ENCODE measurements around the gene UGT1A7. TPM values are rescaled to one million over a fixed set of nuclear protein-coding genes. Genes with fewer than 3 reads are reported as not detected.

UGT1A7 gene
- total and polyA plus RNA-seq, 9 of the 15 experiments (the other 6 are each of a cell fraction or from before 2014, with no cell fraction given), result not detected

DNA sequence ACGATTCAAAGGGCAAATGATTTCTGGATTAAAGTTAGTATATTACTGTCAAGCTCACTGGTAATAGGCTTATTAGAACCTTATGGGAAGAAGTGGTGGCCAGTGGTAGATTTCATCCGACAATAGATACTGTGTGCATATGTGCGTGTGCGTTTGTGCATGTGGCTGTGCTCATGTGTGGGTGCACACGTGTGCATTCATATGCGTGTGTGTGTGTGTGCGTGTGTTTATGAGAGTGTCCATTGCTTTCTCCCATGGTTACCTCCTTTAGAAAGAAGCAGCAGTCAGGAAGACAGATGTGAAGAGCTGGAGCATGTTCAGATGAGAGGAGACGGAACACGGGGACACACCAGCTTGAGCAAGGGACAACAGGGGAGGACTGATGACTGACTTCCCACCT is 87.6 kb downstream of the UGT1A7 start:
- Histone ChIP-seq H3K4me2 (ENCODE audit: insufficient read depth, low read length) (no peak overlapping the region), H3K79me2 (ENCODE audit: control insufficient read depth, insufficient read depth, low read length) (no peaks in the 10 kb centered on the region), H3K9ac (ENCODE audit: insufficient read depth in 1 of 2, low read depth in 2 of 2, low read length in 2 of 2) (no peak overlapping the region), H2AFZ (ENCODE audit: low read depth, low read length) (no peak overlapping the region), H4K20me1 (replicated peaks; ENCODE audit: control insufficient read depth, insufficient read depth, low read length) (no peaks in the 10 kb centered on the region), H3K9me1 (ENCODE audit: control insufficient read depth, insufficient read depth, low read length) (no peaks in the 10 kb centered on the region), H3K9me3 (replicated peaks; ENCODE audit: control insufficient read depth, insufficient read depth, low read depth, low read length) (no peaks in the 10 kb centered on the region), H3K4me1 (replicated peaks in 1 of 2; ENCODE audit: control insufficient read depth in 2 of 2, insufficient read depth in 2 of 2, low read length in 2 of 2) (no peaks in the 10 kb centered on the region), H3K36me3 (ENCODE audit: control insufficient read depth, insufficient read depth, low read length) (no peaks in the 10 kb centered on the region), H3K4me3 (no peak overlapping the region), H3K27me3 (ENCODE audit: control insufficient read depth in 2 of 2, insufficient read depth in 2 of 2, low read length in 2 of 2) (peaks cover 0 to 13% of the 10 kb centered on the region in 2 experiments; a peak in 3 of 5 replicates), H3K27ac (ENCODE audit: extremely low read depth, low read depth, low read length) (no peak overlapping the region)
- no peak for DNase-seq (ENCODE audit: extremely low read depth in 1 of 4, low spot score in 3 of 4)
- no peak for ATAC-seq
- no TSS peak for BruUV-seq (replicated peaks)
- ChIA-PET POLR2A (interaction anchor here (1.0 to 1.3 kb wide), 2 partner anchors 11 to 42 kb away, joined by 4 to 5 read pairs; no protein-coding TSS in a partner anchor), CTCF (ENCODE audit: low intra/inter-chr PET ratio) (no interaction called here)
- no peak for FAIRE-seq
- no peak for TF ChIP-seq SIRT6 (IDR thresholded peaks at IDR 0.05; ENCODE audit: low read depth, low read length)
- intact Hi-C loops (cut with micrococcal nuclease), result no loop called here
- WGBS (ENCODE audit: insufficient coverage, low coverage, missing lambda C conversion rate), result 2% methylated on average over 9 of the region's 9 CpGs
- in situ Hi-C loops (cut with MboI), result no loop called here

DNA sequence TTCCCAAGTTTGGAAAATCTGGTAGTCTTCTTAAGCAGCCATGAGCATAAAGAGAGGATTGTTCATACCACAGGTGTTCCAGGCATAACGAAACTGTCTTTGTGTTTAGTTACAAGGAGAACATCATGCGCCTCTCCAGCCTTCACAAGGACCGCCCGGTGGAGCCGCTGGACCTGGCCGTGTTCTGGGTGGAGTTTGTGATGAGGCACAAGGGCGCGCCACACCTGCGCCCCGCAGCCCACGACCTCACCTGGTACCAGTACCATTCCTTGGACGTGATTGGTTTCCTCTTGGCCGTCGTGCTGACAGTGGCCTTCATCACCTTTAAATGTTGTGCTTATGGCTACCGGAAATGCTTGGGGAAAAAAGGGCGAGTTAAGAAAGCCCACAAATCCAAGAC is 90.5 kb downstream of the UGT1A7 start:
- H3K4me1 ChIP-seq (replicated peaks in 1 of 2; ENCODE audit: control insufficient read depth in 2 of 2, insufficient read depth in 2 of 2, low read length in 2 of 2), result no peaks in the 10 kb centered on the region
- FAIRE-seq, result no peak
- H3K27ac ChIP-seq (ENCODE audit: extremely low read depth, low read depth, low read length), result no peak overlapping the region
- in situ Hi-C loops (cut with MboI), result no loop called here
- H3K9ac ChIP-seq (ENCODE audit: insufficient read depth in 1 of 2, low read depth in 2 of 2, low read length in 2 of 2), result no peak overlapping the region
- no TSS peak for BruUV-seq (replicated peaks)
- POLR2A ChIA-PET, result no interaction called here
- H3K36me3 ChIP-seq (ENCODE audit: control insufficient read depth, insufficient read depth, low read length), result no peaks in the 10 kb centered on the region
- CTCF ChIA-PET (ENCODE audit: low intra/inter-chr PET ratio), result no interaction called here
- H3K4me3 ChIP-seq, result no peak overlapping the region
- no peaks in the 10 kb centered on the region for H3K9me3 ChIP-seq (replicated peaks; ENCODE audit: control insufficient read depth, insufficient read depth, low read depth, low read length)
- H4K20me1 ChIP-seq (replicated peaks; ENCODE audit: control insufficient read depth, insufficient read depth, low read length), result no peaks in the 10 kb centered on the region
- no peak overlapping the region for H3K4me2 ChIP-seq (ENCODE audit: insufficient read depth, low read length)
- intact Hi-C loops (cut with micrococcal nuclease), result no loop called here
- no peak overlapping the region for H2AFZ ChIP-seq (ENCODE audit: low read depth, low read length)
- peaks cover 0 to 13% of the 10 kb centered on the region in 2 experiments; a peak in 3 of 5 replicates for H3K27me3 ChIP-seq (ENCODE audit: control insufficient read depth in 2 of 2, insufficient read depth in 2 of 2, low read length in 2 of 2)
- no peaks in the 10 kb centered on the region for H3K9me1 ChIP-seq (ENCODE audit: control insufficient read depth, insufficient read depth, low read length)
- H3K79me2 ChIP-seq (ENCODE audit: control insufficient read depth, insufficient read depth, low read length), result no peaks in the 10 kb centered on the region
- no peak for ATAC-seq
- 0% methylated on average over 13 of the region's 16 CpGs for WGBS (ENCODE audit: insufficient coverage, low coverage, missing lambda C conversion rate)
- no peak for DNase-seq (ENCODE audit: extremely low read depth in 1 of 4, low spot score in 3 of 4)
- TF ChIP-seq, protein P1, sequence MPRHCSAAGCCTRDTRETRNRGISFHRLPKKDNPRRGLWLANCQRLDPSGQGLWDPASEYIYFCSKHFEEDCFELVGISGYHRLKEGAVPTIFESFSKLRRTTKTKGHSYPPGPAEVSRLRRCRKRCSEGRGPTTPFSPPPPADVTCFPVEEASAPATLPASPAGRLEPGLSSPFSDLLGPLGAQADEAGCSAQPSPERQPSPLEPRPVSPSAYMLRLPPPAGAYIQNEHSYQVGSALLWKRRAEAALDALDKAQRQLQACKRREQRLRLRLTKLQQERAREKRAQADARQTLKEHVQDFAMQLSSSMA (CRISPR knock-in tag; IDR thresholded peaks at IDR 0.05), result no peak
- no peak for TF ChIP-seq TRIM28 (IDR thresholded peaks at IDR 0.05)
- no peak for TF ChIP-seq MXD1 (CRISPR knock-in tag; IDR thresholded peaks at IDR 0.05; ENCODE audit: borderline replicate concordance, poor library complexity, severe bottlenecking)
- no peak for TF ChIP-seq U2AF2 (optimal IDR thresholded peaks at IDR 0.05; ENCODE audit: low read depth, low read length)
- TF ChIP-seq ETS2 (tag; IDR thresholded peaks at IDR 0.05; ENCODE audit: borderline replicate concordance, poor library complexity, severe bottlenecking), result no peak
- no peak for TF ChIP-seq TRIM24 (IDR thresholded peaks at IDR 0.05)
- no peak for TF ChIP-seq BCOR (IDR thresholded peaks at IDR 0.05)
- TF ChIP-seq HNRNPLL (IDR thresholded peaks at IDR 0.05; ENCODE audit: low read depth, low read length, poor library complexity, severe bottlenecking), result no peak
- TF ChIP-seq, protein P2, sequence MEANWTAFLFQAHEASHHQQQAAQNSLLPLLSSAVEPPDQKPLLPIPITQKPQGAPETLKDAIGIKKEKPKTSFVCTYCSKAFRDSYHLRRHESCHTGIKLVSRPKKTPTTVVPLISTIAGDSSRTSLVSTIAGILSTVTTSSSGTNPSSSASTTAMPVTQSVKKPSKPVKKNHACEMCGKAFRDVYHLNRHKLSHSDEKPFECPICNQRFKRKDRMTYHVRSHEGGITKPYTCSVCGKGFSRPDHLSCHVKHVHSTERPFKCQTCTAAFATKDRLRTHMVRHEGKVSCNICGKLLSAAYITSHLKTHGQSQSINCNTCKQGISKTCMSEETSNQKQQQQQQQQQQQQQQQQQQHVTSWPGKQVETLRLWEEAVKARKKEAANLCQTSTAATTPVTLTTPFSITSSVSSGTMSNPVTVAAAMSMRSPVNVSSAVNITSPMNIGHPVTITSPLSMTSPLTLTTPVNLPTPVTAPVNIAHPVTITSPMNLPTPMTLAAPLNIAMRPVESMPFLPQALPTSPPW (CRISPR knock-in tag; IDR thresholded peaks at IDR 0.05), result no peak
- no peak for TF ChIP-seq STAT5A (IDR thresholded peaks at IDR 0.05; ENCODE audit: borderline replicate concordance, low read length)
- no peak for TF ChIP-seq ZNF584 (CRISPR knock-in tag; IDR thresholded peaks at IDR 0.05; ENCODE audit: low read depth)
